ENCODE data around the gene TBXAS1.
A peak's percentile ranks its signal among the peaks of the same experiment; 100 is the strongest.

Gene TBXAS1

GRCh38 chr7:139931190-139931934 lies 102.3 kb downstream of the TBXAS1 start:
- TF ChIP-seq CTCF (IDR thresholded peaks at IDR 0.05; ENCODE audit: low read depth, low read length, missing control alignments): no peak
- in situ Hi-C loops (cut with HindIII; ENCODE audit: low sequenced_read_pairs): no loop called here
- no peak overlapping the region for H3K4me3 ChIP-seq (ENCODE audit: low read depth, low read length)
- DNase-seq (ENCODE audit: low read depth): no peak

DNA sequence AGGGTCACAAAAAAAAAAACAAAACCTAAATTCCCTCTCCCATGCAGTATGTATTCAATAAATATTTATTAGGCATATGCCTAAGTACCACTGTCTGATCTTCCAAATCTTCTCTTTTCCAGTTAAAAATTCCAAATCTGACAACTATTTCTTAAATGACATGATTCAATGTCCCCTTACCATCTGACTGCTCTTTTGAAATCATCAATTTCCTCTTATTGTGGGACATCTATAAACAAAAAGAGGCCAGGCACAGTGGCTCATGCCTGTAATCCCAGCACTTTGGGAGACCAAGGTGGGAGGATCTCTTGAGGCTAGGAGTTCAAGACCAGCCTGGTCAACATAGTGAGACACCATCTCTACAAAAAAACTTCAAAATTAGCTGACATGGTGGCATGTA lies 103.5 kb downstream of the TBXAS1 start:
- DNase-seq (ENCODE audit: low read depth): no peak
- no peak overlapping the region for H3K4me3 ChIP-seq (ENCODE audit: low read depth, low read length)
- TF ChIP-seq CTCF (IDR thresholded peaks at IDR 0.05; ENCODE audit: low read depth, low read length, missing control alignments): no peak
- in situ Hi-C loops (cut with HindIII; ENCODE audit: low sequenced_read_pairs): no loop called here

DNA sequence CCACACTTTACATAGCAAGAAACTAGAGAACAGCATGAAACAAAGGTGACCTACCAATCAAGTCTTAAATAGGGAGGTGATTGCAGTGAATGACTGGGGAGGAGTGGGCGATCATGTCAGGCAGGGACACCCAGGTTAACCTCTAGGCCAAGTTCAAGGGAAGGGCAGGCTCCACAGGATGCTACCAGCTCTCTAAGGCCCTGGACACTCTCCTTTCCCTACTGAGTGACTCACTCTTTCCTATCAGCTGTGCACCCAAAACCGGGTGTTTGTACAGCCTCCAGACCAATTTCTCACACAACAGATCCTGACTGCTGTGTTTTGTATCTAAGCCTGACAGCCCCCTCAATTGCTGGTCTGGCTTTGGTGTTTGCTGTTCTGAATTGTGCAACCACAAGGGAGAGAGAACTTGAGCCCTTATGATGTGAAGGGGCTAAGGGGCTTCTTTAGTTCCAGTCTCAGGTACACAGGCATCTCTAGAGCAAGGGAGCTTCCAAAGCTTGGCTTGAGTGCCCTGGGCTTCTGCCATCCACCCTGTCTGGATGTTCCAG lies 107.8 kb downstream of the TBXAS1 start:
- TF ChIP-seq CTCF (IDR thresholded peaks at IDR 0.05; ENCODE audit: low read depth, low read length, missing control alignments): no peak
- in situ Hi-C loops (cut with HindIII; ENCODE audit: low sequenced_read_pairs): no loop called here
- peak; percentile 49 for DNase-seq (ENCODE audit: low read depth)
- no peak overlapping the region for H3K4me3 ChIP-seq (ENCODE audit: low read depth, low read length)

DNA sequence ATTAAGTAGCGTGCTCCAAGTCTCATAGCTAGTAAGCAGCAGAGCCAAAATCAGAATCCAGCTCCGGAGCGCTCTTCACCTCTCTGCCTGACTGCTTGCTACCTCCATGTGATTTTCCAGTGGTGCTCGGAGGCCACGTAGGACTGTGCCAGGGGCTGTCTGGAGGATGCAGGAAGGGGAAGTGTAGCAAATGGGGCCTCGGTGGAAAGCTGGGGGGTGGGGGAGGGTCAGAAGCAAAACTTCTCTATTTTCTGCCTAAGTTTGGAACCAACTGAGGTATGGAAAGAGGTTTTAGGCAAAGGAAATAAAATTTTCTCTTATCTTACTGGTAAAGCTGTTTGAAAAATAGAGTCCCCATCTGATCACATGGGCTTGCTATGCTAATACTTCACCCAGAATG lies 108.7 kb downstream of the TBXAS1 start:
- TF ChIP-seq CTCF (IDR thresholded peaks at IDR 0.05; ENCODE audit: low read depth, low read length, missing control alignments): no peak
- no peak for DNase-seq (ENCODE audit: low read depth)
- no peak overlapping the region for H3K4me3 ChIP-seq (ENCODE audit: low read depth, low read length)
- in situ Hi-C loops (cut with HindIII; ENCODE audit: low sequenced_read_pairs): no loop called here

GRCh38 chr7:139940866-139941265 lies 111.8 kb downstream of the TBXAS1 start:
- no peak overlapping the region for H3K4me3 ChIP-seq (ENCODE audit: low read depth, low read length)
- DNase-seq (ENCODE audit: low read depth): no peak
- in situ Hi-C loops (cut with HindIII; ENCODE audit: low sequenced_read_pairs): no loop called here
- no peak for TF ChIP-seq CTCF (IDR thresholded peaks at IDR 0.05; ENCODE audit: low read depth, low read length, missing control alignments)

GRCh38 chr7:139941421-139941820 lies 112.4 kb downstream of the TBXAS1 start:
- no peak for DNase-seq (ENCODE audit: low read depth)
- no peak overlapping the region for H3K4me3 ChIP-seq (ENCODE audit: low read depth, low read length)
- no peak for TF ChIP-seq CTCF (IDR thresholded peaks at IDR 0.05; ENCODE audit: low read depth, low read length, missing control alignments)
- in situ Hi-C loops (cut with HindIII; ENCODE audit: low sequenced_read_pairs): no loop called here
